ENCODE data around the gene CCDC200.

Gene CCDC200

DNA sequence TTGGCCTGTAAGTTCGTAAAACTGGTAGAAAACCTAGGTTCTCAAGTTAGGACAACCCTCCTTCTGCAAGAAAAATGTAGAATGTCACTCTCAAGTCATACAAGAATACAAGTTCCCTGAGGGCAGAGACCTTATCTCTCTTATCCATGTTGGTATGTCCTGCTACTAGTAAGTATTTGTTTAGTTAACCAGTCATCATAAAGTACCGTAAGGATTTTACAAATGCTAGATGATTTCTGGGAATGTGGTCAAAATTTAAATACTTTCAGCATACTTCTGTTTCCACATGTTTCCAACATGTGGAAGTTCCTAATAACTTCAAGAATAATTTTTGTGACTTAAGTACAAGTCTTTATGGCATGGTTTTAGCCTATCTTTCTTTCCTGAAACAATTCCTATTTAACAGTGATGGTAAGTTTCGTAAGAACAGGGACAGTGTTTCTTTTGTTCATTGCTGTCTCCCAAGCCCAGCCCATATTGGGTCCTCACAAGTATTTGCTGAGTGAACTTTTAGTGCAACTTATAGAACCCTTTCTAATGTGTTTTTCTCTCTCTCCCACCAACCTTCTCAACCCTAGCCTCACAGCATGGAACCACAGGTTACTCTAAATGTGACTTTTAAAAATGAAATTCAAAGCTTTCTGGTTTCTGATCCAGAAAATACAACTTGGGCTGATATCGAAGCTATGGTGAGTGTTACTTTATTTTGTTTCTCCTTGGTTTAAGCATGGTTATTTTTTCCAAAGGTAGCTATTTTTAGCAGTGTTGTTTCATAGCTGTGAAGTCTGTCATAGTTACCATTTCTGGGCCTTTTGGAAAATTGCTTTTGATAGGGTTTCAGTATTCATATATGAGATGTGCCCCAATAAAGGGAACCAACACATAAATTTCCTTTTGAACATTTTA is 53.0 kb downstream of the CCDC200 start:
- no peak overlapping the region for H3K27ac ChIP-seq (ENCODE audit: low read depth, low read length)
- no peak overlapping the region for H3K4me3 ChIP-seq (ENCODE audit: low read length)

DNA sequence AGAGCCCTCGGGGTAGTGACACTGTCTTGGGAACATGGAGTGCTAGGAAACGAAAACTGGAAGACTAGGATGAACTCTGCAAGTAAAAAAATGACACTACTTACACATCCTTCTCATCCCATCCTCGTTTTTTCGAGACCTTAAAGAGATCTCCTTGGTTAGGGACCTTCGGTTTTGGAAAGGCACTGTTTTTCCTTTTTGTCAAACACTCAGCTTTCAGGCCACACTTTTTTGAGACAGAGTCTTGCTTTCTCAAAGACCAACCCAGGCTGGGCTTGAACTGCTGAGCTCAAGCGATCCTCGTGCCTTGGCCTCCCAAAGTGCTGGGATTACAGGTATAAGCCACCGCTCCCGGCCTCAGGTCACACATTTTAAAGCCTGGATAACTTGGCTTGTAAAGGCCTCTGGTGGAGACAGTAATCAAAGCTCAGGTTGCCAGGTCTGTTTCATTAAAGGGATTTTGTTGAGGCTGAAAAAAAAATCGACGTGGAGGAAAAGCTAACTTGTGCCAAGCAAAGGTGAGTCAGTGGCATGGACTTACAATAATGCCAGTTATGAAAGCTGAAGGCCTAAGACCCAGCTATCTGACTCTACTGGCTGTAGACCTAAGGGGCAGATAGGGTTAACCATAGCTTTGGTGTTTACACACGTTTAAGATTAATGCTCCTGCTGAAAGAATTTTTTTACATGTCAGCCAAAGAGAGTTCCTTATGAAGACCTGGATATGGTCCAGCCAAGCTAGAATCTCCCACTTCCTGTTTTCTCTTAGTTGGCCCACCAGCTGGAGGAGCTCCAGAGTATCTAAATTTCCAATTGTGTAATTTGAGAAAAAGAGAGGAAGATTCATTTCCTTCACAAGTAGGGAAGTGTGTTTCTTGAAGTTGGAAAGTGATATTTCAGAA is 56.6 kb downstream of the CCDC200 start:
- peaks cover 41% of the 10 kb centered on the region for H3K79me2 ChIP-seq (ENCODE audit: control insufficient read depth, low read length)
- TF ChIP-seq, protein P1, sequence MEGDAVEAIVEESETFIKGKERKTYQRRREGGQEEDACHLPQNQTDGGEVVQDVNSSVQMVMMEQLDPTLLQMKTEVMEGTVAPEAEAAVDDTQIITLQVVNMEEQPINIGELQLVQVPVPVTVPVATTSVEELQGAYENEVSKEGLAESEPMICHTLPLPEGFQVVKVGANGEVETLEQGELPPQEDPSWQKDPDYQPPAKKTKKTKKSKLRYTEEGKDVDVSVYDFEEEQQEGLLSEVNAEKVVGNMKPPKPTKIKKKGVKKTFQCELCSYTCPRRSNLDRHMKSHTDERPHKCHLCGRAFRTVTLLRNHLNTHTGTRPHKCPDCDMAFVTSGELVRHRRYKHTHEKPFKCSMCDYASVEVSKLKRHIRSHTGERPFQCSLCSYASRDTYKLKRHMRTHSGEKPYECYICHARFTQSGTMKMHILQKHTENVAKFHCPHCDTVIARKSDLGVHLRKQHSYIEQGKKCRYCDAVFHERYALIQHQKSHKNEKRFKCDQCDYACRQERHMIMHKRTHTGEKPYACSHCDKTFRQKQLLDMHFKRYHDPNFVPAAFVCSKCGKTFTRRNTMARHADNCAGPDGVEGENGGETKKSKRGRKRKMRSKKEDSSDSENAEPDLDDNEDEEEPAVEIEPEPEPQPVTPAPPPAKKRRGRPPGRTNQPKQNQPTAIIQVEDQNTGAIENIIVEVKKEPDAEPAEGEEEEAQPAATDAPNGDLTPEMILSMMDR (IDR thresholded peaks at IDR 0.05; ENCODE audit: low read depth, low read length, poor library complexity, severe bottlenecking): peak; percentile 47
- no peak for TF ChIP-seq EZH2phosphoT487 (IDR thresholded peaks at IDR 0.05; ENCODE audit: borderline replicate concordance, low read length)
- no peaks in the 10 kb centered on the region for H3K27me3 ChIP-seq (ENCODE audit: control insufficient read depth, low read length)
- no peaks in the 10 kb centered on the region for H3K9me3 ChIP-seq (ENCODE audit: control insufficient read depth, insufficient read depth, low read length)
- peaks cover 18% of the 10 kb centered on the region for H3F3A ChIP-seq (ENCODE audit: control insufficient read depth, insufficient read depth)
- peak overlapping the region; percentile 98 for H3K4me2 ChIP-seq (ENCODE audit: low read length)
- H3K36me3 ChIP-seq (ENCODE audit: control insufficient read depth, low read length): peaks cover 10% of the 10 kb centered on the region
- peaks cover 26% of the 10 kb centered on the region for H3K4me1 ChIP-seq (ENCODE audit: control insufficient read depth, low read length)
- H3K9me2 ChIP-seq (replicated peaks; ENCODE audit: control insufficient read depth, low read length): no peaks in the 10 kb centered on the region
- peak overlapping the region; percentile 87 for H3K4me3 ChIP-seq (ENCODE audit: low read length)
- H4K20me1 ChIP-seq (ENCODE audit: control insufficient read depth, insufficient read depth, low read depth, low read length): no peaks in the 10 kb centered on the region
- peak overlapping the region; percentile 97 for H3K27ac ChIP-seq (ENCODE audit: low read depth, low read length)

More for the DNA sequence above, 53.0 kb downstream of the CCDC200 start:
- Histone ChIP-seq H3K9me3 (ENCODE audit: control insufficient read depth, insufficient read depth, low read length) (no peaks in the 10 kb centered on the region), H3K4me1 (ENCODE audit: control insufficient read depth, low read length) (peaks cover 14% of the 10 kb centered on the region), H4K20me1 (ENCODE audit: control insufficient read depth, insufficient read depth, low read depth, low read length) (no peaks in the 10 kb centered on the region), H3K27me3 (ENCODE audit: control insufficient read depth, low read length) (no peaks in the 10 kb centered on the region), H3K79me2 (ENCODE audit: control insufficient read depth, low read length) (peaks cover 10% of the 10 kb centered on the region), H3K4me2 (ENCODE audit: low read length) (no peak overlapping the region), H3K9me2 (replicated peaks; ENCODE audit: control insufficient read depth, low read length) (no peaks in the 10 kb centered on the region), H3F3A (ENCODE audit: control insufficient read depth, insufficient read depth) (peaks cover 16% of the 10 kb centered on the region), H3K36me3 (ENCODE audit: control insufficient read depth, low read length) (peaks cover 16% of the 10 kb centered on the region)
- no peak for TF ChIP-seq EZH2phosphoT487 (IDR thresholded peaks at IDR 0.05; ENCODE audit: borderline replicate concordance, low read length)
- TF ChIP-seq, protein P1 (IDR thresholded peaks at IDR 0.05; ENCODE audit: low read depth, low read length, poor library complexity, severe bottlenecking): no peak

Data from DOHH2 (cell line).